HepG2 (cell line): ENCODE measurements around the gene UCP2. TPM values are rescaled to one million over a fixed set of nuclear protein-coding genes. Genes with fewer than 3 reads are reported as not detected.

Experiments used
- AGO1 ChIP-seq: fragments of 200-400 bp; formaldehyde crosslinking; IDR thresholded peaks from 2 replicates; pipeline ENCODE4 v1.6.1; 2017; ENCODE audit warnings: mild to moderate bottlenecking, low read depth, low read length, moderate library complexity; ENCODE audit not compliant: poor library complexity, severe bottlenecking
- ATF7-NPFF ChIP-seq: sonication (generic); formaldehyde crosslinking; IDR thresholded peaks from 2 replicates; pipeline ENCODE4 v1.8.1; 2023; ENCODE audit warnings: mild to moderate bottlenecking, low read depth, missing genetic modification reagents, moderate library complexity
- GATA4 ChIP-seq: sonication (generic); IDR thresholded peaks from 2 replicates; pipeline ENCODE4 v1.6.1; 2016; ENCODE audit warnings: antibody characterized with exemption, low read depth, borderline replicate concordance
- HDAC1 ChIP-seq: sonication (generic); formaldehyde crosslinking; IDR thresholded peaks from 2 replicates; pipeline ENCODE4 v1.5.1; 2020; ENCODE audit warnings: mild to moderate bottlenecking, missing genetic modification reagents
- HNRNPLL ChIP-seq: fragments of 200-400 bp; formaldehyde crosslinking; IDR thresholded peaks from 2 replicates; pipeline ENCODE4 v1.6.1; 2017; ENCODE audit warnings: mild to moderate bottlenecking, low read depth, low read length; ENCODE audit not compliant: poor library complexity, severe bottlenecking
- JUNB ChIP-seq: sonication (generic); formaldehyde crosslinking; IDR thresholded peaks from 2 replicates; pipeline ENCODE4 v1.8.0; 2022; ENCODE audit warnings: missing genetic modification reagents, mild to moderate bottlenecking, borderline replicate concordance
- KLF6 ChIP-seq: IDR thresholded peaks from 2 replicates; pipeline ENCODE4 v1.8.0; 2016; ENCODE audit warnings: missing biosample characterization, missing genetic modification reagents
- MAF1 ChIP-seq: sonication (generic); formaldehyde crosslinking; IDR thresholded peaks from 2 replicates; pipeline ENCODE4 v1.5.0; 2020; ENCODE audit warnings: missing genetic modification reagents, borderline replicate concordance
- PAX8 ChIP-seq: sonication (generic); formaldehyde crosslinking; IDR thresholded peaks from 2 replicates; pipeline ENCODE4 v1.8.0; 2022; ENCODE audit warnings: mild to moderate bottlenecking, missing genetic modification reagents, borderline replicate concordance
- PCBP1 ChIP-seq: fragments of 200-400 bp; formaldehyde crosslinking; IDR thresholded peaks from 2 replicates; pipeline ENCODE4 v1.6.1; 2017; ENCODE audit warnings: mild to moderate bottlenecking, low read depth, low read length, borderline replicate concordance
- SMYD3 ChIP-seq: sonication (generic); formaldehyde crosslinking; IDR thresholded peaks from 2 replicates; pipeline ENCODE4 v1.8.1; 2023; ENCODE audit warnings: mild to moderate bottlenecking, missing genetic modification reagents
- ZBTB20 ChIP-seq: sonication (generic); formaldehyde crosslinking; IDR thresholded peaks from 2 replicates; pipeline ENCODE4 v1.8.1; 2023; ENCODE audit warnings: missing genetic modification reagents, low read depth, mild to moderate bottlenecking, borderline replicate concordance
- ZNF549 ChIP-seq: sonication (generic); formaldehyde crosslinking; IDR thresholded peaks from 2 replicates; pipeline ENCODE4 v1.5.0; 2020; ENCODE audit warnings: missing genetic modification reagents
- polyA plus RNA-seq, 8 experiments: library from polyadenylated mRNA; depleted of rRNA in 3 of 8; stranded (reverse) in 7 of 8; unstranded in 1 of 8; fragments of >200 nt; fragmentation: Illumina TruSeq in 4 of 8; extraction: Trizol in 4 of 8; gene quantifications; 2 replicates each; pipeline versions ENCODE4 v1.2.1 to v1.2.3, GENCODE V29; 2011 to 2016; ENCODE audit warnings: low read depth in 4 of 8, missing spikeins in 1 of 8, mixed read lengths in 1 of 8; ENCODE audit not compliant: insufficient read depth in 1 of 8
- total RNA-seq, 5 experiments: library from RNA; depleted of rRNA; stranded (reverse); fragments of >200 nt; fragmentation: Illumina TruSeq; extraction: Trizol; gene quantifications; 2 replicates each; pipeline ENCODE4 v1.2.3, GENCODE V29; 2016; ENCODE audit warnings: low read depth in 1 of 5
- TF ChIP-seq, protein P1 (sequence below): sonication (generic); formaldehyde crosslinking; IDR thresholded peaks from 2 replicates; pipeline ENCODE4 v1.8.0; 2022; ENCODE audit warnings: missing genetic modification reagents, mild to moderate bottlenecking, inconsistent platforms, borderline replicate concordance
- TF ChIP-seq, protein P2 (sequence below): sonication (generic); formaldehyde crosslinking; IDR thresholded peaks from 2 replicates; pipeline ENCODE4 v1.5.1; 2020; ENCODE audit warnings: missing genetic modification reagents, mild to moderate bottlenecking, borderline replicate concordance
- TF ChIP-seq, protein P3 (sequence below): sonication (generic); formaldehyde crosslinking; IDR thresholded peaks from 2 replicates; pipeline ENCODE4 v1.4.0; 2020; ENCODE audit warnings: missing genetic modification reagents
- TF ChIP-seq, protein P4 (sequence below): sonication (generic); formaldehyde crosslinking; IDR thresholded peaks from 2 replicates; pipeline ENCODE4 v1.5.0; 2020; ENCODE audit warnings: missing genetic modification reagents
- TF ChIP-seq, protein P5 (sequence below): sonication (generic); formaldehyde crosslinking; conservative IDR thresholded peaks from 2 replicates; pipeline ENCODE4 v1.5.0; 2020; ENCODE audit warnings: missing genetic modification reagents
- TF ChIP-seq, protein P6 (sequence below): sonication (generic); formaldehyde crosslinking; conservative IDR thresholded peaks from 2 replicates; pipeline ENCODE4 v1.8.0; 2022; ENCODE audit warnings: mild to moderate bottlenecking, moderate library complexity, missing genetic modification reagents

UCP2 gene
- total and polyA plus RNA-seq, 2 of the 13 experiments (the other 11 are each of a cell fraction or from before 2014, with no cell fraction given) = 2.7 to 3.2 TPM

DNA sequence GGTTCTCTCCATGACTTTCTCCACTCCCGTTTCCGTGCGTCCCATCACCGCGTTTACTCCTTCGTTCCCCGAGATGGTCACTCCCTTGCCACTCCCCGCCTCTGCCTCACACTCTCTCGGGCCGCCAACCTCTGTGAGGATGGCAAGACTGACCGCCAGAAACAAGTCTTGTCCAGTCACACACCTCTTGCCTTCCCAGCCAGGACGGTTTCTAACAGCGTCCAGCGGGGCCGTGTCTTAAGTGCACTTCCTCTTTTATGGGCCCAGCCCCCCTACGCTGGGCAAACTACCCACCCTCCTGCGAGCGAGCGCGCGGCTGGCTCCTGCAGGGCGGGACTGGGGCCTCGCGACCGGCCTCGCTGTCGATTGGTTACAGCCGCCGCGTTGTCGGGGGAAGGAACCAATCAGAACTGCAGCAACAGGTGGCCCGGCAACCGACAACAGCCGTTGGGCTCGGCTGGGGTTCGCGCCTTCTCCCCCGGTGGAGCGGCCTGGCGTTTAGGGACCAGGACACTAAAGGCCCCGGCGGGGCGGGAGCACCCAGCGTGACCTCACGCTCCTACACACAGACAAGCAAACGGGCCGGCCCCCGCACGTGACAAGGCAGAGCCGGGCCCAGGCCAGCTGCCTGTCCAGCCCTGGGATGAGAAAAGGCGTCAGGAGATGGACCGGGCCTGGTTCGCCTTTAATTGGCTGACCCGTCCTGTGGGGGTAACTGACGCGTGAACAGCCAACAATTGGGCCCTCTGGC lies 522 bp upstream of the UCP2 start (continued):
- TF ChIP-seq KLF6 (CRISPR knock-in tag) = peak; percentile 84; the same call in 1 of the 2 replicates
- TF ChIP-seq, protein P1, sequence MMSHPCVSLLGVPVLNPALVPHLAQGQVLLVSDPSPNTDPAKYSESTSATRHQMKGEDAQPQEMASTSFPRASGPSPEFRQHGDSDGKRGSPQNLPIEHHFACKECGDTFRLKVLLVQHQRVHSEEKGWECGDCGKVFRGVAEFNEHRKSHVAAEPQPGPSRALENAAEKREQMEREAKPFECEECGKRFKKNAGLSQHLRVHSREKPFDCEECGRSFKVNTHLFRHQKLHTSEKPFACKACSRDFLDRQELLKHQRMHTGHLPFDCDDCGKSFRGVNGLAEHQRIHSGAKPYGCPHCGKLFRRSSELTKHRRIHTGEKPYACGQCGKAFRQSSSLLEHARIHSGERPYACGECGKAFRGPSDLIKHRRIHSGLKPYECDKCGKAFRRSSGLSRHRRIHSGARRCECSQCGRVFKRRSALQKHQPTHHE (CRISPR knock-in tag) = peak; percentile 96
- no peak for TF ChIP-seq AGO1
- TF ChIP-seq, protein P2, sequence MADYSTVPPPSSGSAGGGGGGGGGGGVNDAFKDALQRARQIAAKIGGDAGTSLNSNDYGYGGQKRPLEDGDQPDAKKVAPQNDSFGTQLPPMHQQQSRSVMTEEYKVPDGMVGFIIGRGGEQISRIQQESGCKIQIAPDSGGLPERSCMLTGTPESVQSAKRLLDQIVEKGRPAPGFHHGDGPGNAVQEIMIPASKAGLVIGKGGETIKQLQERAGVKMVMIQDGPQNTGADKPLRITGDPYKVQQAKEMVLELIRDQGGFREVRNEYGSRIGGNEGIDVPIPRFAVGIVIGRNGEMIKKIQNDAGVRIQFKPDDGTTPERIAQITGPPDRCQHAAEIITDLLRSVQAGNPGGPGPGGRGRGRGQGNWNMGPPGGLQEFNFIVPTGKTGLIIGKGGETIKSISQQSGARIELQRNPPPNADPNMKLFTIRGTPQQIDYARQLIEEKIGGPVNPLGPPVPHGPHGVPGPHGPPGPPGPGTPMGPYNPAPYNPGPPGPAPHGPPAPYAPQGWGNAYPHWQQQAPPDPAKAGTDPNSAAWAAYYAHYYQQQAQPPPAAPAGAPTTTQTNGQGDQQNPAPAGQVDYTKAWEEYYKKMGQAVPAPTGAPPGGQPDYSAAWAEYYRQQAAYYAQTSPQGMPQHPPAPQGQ (CRISPR knock-in tag) = peak; percentile 2; the same call in 1 of the 2 replicates
- TF ChIP-seq, protein P3, sequence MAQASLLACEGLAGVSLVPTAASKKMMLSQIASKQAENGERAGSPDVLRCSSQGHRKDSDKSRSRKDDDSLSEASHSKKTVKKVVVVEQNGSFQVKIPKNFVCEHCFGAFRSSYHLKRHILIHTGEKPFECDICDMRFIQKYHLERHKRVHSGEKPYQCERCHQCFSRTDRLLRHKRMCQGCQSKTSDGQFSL (CRISPR knock-in tag) = peak; percentile 74
- TF ChIP-seq ATF7-NPFF (CRISPR knock-in tag) = peak; percentile 81
- no peak; the same call in 1 of the 2 replicates for TF ChIP-seq JUNB
- TF ChIP-seq ZBTB20 (CRISPR knock-in tag) = peak; percentile 52; the same call in 1 of the 2 replicates
- no peak for TF ChIP-seq GATA4
- TF ChIP-seq SMYD3 (CRISPR knock-in tag) = peak; percentile 77; the same call in 1 of the 2 replicates
- TF ChIP-seq, protein P4, sequence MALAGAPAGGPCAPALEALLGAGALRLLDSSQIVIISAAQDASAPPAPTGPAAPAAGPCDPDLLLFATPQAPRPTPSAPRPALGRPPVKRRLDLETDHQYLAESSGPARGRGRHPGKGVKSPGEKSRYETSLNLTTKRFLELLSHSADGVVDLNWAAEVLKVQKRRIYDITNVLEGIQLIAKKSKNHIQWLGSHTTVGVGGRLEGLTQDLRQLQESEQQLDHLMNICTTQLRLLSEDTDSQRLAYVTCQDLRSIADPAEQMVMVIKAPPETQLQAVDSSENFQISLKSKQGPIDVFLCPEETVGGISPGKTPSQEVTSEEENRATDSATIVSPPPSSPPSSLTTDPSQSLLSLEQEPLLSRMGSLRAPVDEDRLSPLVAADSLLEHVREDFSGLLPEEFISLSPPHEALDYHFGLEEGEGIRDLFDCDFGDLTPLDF (CRISPR knock-in tag) = peak; percentile 99
- TF ChIP-seq, protein P5, sequence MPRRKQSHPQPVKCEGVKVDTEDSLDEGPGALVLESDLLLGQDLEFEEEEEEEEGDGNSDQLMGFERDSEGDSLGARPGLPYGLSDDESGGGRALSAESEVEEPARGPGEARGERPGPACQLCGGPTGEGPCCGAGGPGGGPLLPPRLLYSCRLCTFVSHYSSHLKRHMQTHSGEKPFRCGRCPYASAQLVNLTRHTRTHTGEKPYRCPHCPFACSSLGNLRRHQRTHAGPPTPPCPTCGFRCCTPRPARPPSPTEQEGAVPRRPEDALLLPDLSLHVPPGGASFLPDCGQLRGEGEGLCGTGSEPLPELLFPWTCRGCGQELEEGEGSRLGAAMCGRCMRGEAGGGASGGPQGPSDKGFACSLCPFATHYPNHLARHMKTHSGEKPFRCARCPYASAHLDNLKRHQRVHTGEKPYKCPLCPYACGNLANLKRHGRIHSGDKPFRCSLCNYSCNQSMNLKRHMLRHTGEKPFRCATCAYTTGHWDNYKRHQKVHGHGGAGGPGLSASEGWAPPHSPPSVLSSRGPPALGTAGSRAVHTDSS (CRISPR knock-in tag) = no peak
- TF ChIP-seq ZNF549 = 0 out of 2 replicates have a peak, but pooled peaks have one; percentile 50
- TF ChIP-seq MAF1 = peak; percentile 68
- peak; percentile 59 for TF ChIP-seq HNRNPLL
- TF ChIP-seq, protein P6, sequence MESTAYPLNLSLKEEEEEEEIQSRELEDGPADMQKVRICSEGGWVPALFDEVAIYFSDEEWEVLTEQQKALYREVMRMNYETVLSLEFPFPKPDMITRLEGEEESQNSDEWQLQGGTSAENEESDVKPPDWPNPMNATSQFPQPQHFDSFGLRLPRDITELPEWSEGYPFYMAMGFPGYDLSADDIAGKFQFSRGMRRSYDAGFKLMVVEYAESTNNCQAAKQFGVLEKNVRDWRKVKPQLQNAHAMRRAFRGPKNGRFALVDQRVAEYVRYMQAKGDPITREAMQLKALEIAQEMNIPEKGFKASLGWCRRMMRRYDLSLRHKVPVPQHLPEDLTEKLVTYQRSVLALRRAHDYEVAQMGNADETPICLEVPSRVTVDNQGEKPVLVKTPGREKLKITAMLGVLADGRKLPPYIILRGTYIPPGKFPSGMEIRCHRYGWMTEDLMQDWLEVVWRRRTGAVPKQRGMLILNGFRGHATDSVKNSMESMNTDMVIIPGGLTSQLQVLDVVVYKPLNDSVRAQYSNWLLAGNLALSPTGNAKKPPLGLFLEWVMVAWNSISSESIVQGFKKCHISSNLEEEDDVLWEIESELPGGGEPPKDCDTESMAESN (CRISPR knock-in tag) = peak; percentile 65; the same call in 1 of the 2 replicates
- TF ChIP-seq PAX8 = no peak
- TF ChIP-seq HDAC1 (CRISPR knock-in tag) = peak; percentile 73
- no peak for TF ChIP-seq PCBP1
